GM12878 (cell line): Measurements from ENCODE around the gene DEK. TPM values are rescaled to one million over a fixed set of nuclear protein-coding genes. Genes with fewer than 3 reads are reported as not detected.
A peak's percentile ranks its signal among the peaks of the same experiment; 100 is the strongest.

Source experiments
- ATAC-seq: fragments of 200-7000 bp; cut with Tn5 transposase; 3 replicates; pipeline ENCODE4 v1.9.1; 2020; ENCODE audit warnings: mild to moderate bottlenecking, moderate library complexity
- BruUV-seq: library from RNA; stranded (reverse); fragments of 400-500 nt; replicated peaks from 2 replicates; lab custom pipeline; 2021; lab: Mats Ljungman, UMichigan
- CTCF ChIA-PET: fragments of 300-600 bp; sonication (Branson Sonifier 250); formaldehyde crosslinking; extraction: SDS; loops from one replicate; lab custom pipeline; 2021; ENCODE audit warnings: inconsistent platforms; lab: Yijun Ruan, JAX
- POLR2A ChIA-PET: fragments of 350-600 bp; formaldehyde crosslinking; extraction: SDS; loops from one replicate; lab custom pipeline; 2021; ENCODE audit warnings: inconsistent platforms; lab: Charles Lee
- RAD21 ChIA-PET: fragments of 300-600 bp; sonication (Branson Sonifier 250); formaldehyde crosslinking; loops from one replicate; lab custom pipeline; 2023; ENCODE audit warnings: antibody characterized with exemption; ENCODE audit not compliant: unreplicated experiment; lab: Charles Lee
- SMC1A ChIA-PET: fragments of 300-600 bp; sonication (Branson Sonifier 250); formaldehyde crosslinking; loops from one replicate; lab custom pipeline; 2023; ENCODE audit not compliant: unreplicated experiment, uncharacterized antibody; lab: Charles Lee
- DNase-seq: peaks from one replicate; pipeline ENCODE4 v3.0.0-alpha.2; 2011; ENCODE audit warnings: low read depth, low spot score
- FAIRE-seq: peaks from 3 replicates; lab custom pipeline; 2011; peaks lifted over from hg19 to GRCh38; lab: Jason Lieb, UNC
- H2AFZ ChIP-seq: 2 replicates; pipeline ENCODE4 v1.6.0; 2011; ENCODE audit warnings: low read depth, low read length, control low read depth; ENCODE audit not compliant: control insufficient read depth
- H3K27ac ChIP-seq: 2 replicates; pipeline ENCODE4 v1.5.1; 2011; ENCODE audit warnings: control low read depth; ENCODE audit not compliant: control insufficient read depth, insufficient read depth
- H3K27me3 ChIP-seq, 2 experiments: replicated peaks in 1 of 2; 2 replicates each; pipeline versions ENCODE4 v1.6.0 to v1.6.1; 2011; ENCODE audit warnings: low read length in 1 of 2; ENCODE audit not compliant: control insufficient read depth in 2 of 2, insufficient read depth in 2 of 2
- H3K36me3 ChIP-seq, 2 experiments: 2 replicates each; pipeline ENCODE4 v1.5.1; 2011; ENCODE audit warnings: low read length in 1 of 2; ENCODE audit not compliant: control insufficient read depth in 2 of 2, insufficient read depth in 2 of 2
- H3K4me1 ChIP-seq: 2 replicates; pipeline ENCODE4 v1.6.1; 2011; ENCODE audit warnings: mild to moderate bottlenecking, low read length, moderate library complexity, mixed read lengths; ENCODE audit not compliant: control insufficient read depth, insufficient read depth
- H3K4me2 ChIP-seq: 2 replicates; pipeline ENCODE4 v1.6.0; 2011; ENCODE audit warnings: control low read depth; ENCODE audit not compliant: control insufficient read depth, insufficient read depth
- H3K4me3 ChIP-seq: fragments of 200-600 bp; sonication (generic); 2 replicates; pipeline ENCODE4 v1.5.1; 2016
- H3K79me2 ChIP-seq: 2 replicates; pipeline ENCODE4 v1.6.0; 2011; ENCODE audit warnings: low read length; ENCODE audit not compliant: control insufficient read depth, insufficient read depth
- H3K9ac ChIP-seq: 2 replicates; pipeline ENCODE4 v1.8.0; 2011; ENCODE audit warnings: low read length, control low read depth, mixed read lengths; ENCODE audit not compliant: control insufficient read depth, insufficient read depth
- H3K9me3 ChIP-seq: replicated peaks from 3 replicates; pipeline ENCODE4 v1.5.1; 2011; ENCODE audit warnings: mild to moderate bottlenecking, low read length; ENCODE audit not compliant: control insufficient read depth, insufficient read depth
- H4K20me1 ChIP-seq: 2 replicates; pipeline ENCODE4 v1.6.0; 2011; ENCODE audit not compliant: control insufficient read depth, insufficient read depth
- ETV6 ChIP-seq, 2 experiments: fragments of 450-650 bp in 1 of 2; IDR thresholded peaks in 1 of 2; conservative IDR thresholded peaks in 1 of 2; 2 replicates each; pipeline ENCODE4 v1.6.1; 2014; ENCODE audit warnings: antibody characterized with exemption in 1 of 2, borderline replicate concordance in 1 of 2, low read depth in 1 of 2, mild to moderate bottlenecking in 1 of 2, moderate library complexity in 1 of 2
- GATAD2B ChIP-seq: fragments of 450-650 bp; conservative IDR thresholded peaks from 2 replicates; pipeline ENCODE4 v1.6.1; 2017; ENCODE audit warnings: low read depth, mild to moderate bottlenecking, moderate library complexity
- MTA2 ChIP-seq: fragments of 450-650 bp; IDR thresholded peaks from 2 replicates; pipeline ENCODE4 v1.6.1; 2016; ENCODE audit warnings: low read depth, mild to moderate bottlenecking, moderate library complexity
- NFXL1 ChIP-seq: fragments of 450-650 bp; IDR thresholded peaks from 2 replicates; pipeline ENCODE4 v1.6.1; 2017; ENCODE audit warnings: antibody characterized with exemption, mild to moderate bottlenecking, borderline replicate concordance
- PRDM15 ChIP-seq: fragments of 450-650 bp; formaldehyde crosslinking; IDR thresholded peaks from 2 replicates; pipeline ENCODE4 v1.4.0; 2020; ENCODE audit warnings: mild to moderate bottlenecking, moderate library complexity
- SIN3A ChIP-seq: IDR thresholded peaks from 2 replicates; pipeline ENCODE4 v1.6.1; 2012; ENCODE audit warnings: low read depth, low read length, improper control_type of control experiment
- SMAD1 ChIP-seq: fragments of 450-650 bp; IDR thresholded peaks from 2 replicates; pipeline ENCODE4 v1.6.1; 2018; ENCODE audit warnings: mild to moderate bottlenecking, low read depth; ENCODE audit not compliant: partially characterized antibody
- SP1 ChIP-seq: IDR thresholded peaks from one replicate; pipeline ENCODE4 v1.6.1; 2011; ENCODE audit warnings: low read depth, low read length
- TBL1XR1 ChIP-seq: IDR thresholded peaks from 2 replicates; pipeline ENCODE4 v1.6.1; 2012; ENCODE audit warnings: low read depth, low read length, improper control_type of control experiment
- YY1 ChIP-seq: IDR thresholded peaks from 2 replicates; pipeline ENCODE4 v1.6.1; 2011; ENCODE audit warnings: low read depth, mild to moderate bottlenecking, low read length
- WGBS: methylation state at CpG from one replicate; pipeline ENCODE4 v1.1.6; 2016; ENCODE audit warnings: low lambda C conversion rate; ENCODE audit not compliant: insufficient replicate concordance, insufficient coverage; ENCODE audit errors: missing lambda C conversion rate; 5-methylcytosine and 5-hydroxymethylcytosine counted together
- in situ Hi-C: fragments of 300-500 bp; cut with MboI; formaldehyde crosslinking; loops from 9 replicates; pipeline ENCODE4 v1.14.3; 2018; ENCODE audit warnings: mixed read lengths
- intact Hi-C: fragments of 100-400 bp; cut with micrococcal nuclease; formaldehyde crosslinking; loops from one replicate; pipeline ENCODE4 v1.14.2; 2022; ENCODE audit not compliant: unreplicated experiment
- polyA plus RNA-seq, 11 experiments: library from polyadenylated mRNA; depleted of rRNA in 4 of 11; unstranded in 6 of 11; stranded (reverse) in 5 of 11; fragments of >200 nt; fragmentation: Nextera tagmentation in 4 of 11; fragmentation: Illumina TruSeq in 1 of 11; extraction: Ambion mirVana in 4 of 11; extraction: Trizol in 1 of 11; gene quantifications; 1 replicate in 1 of 11; 2 replicates in 10 of 11; pipeline versions ENCODE4 v1.2.1 to v1.2.3, GENCODE V29; 2011 to 2016; ENCODE audit warnings: inconsistent platforms in 2 of 11, missing spikeins in 2 of 11, low read depth in 1 of 11
- total RNA-seq, 4 experiments: library from RNA; depleted of rRNA in 3 of 4; stranded (reverse); fragments of >200 nt in 3 of 4; fragmentation: Illumina TruSeq in 1 of 4; extraction: Trizol in 1 of 4; gene quantifications; 2 replicates each; pipeline versions ENCODE4 v1.2.1 to v1.2.3, GENCODE V29; 2013 to 2021
- TF ChIP-seq, protein P1 (sequence below): fragments of 450-650 bp; formaldehyde crosslinking; IDR thresholded peaks from 2 replicates; pipeline ENCODE4 v1.5.0; 2022; ENCODE audit warnings: mild to moderate bottlenecking, missing genetic modification characterization
- TF ChIP-seq, protein P2 (sequence below): fragments of 450-650 bp; IDR thresholded peaks from 2 replicates; pipeline ENCODE4 v1.6.1; 2017; ENCODE audit warnings: low read depth, mild to moderate bottlenecking, moderate library complexity
- TF ChIP-seq, protein P3 (sequence below): IDR thresholded peaks from 2 replicates; pipeline ENCODE4 v1.6.1; 2011; ENCODE audit warnings: low read depth, mild to moderate bottlenecking, low read length, moderate library complexity, borderline replicate concordance; ENCODE audit errors: extremely low read depth
- TF ChIP-seq, protein P4 (sequence below): IDR thresholded peaks from 2 replicates; pipeline ENCODE4 v1.6.1; 2012; ENCODE audit warnings: low read depth, low read length, improper control_type of control experiment

DEK gene
- total and polyA plus RNA-seq, 10 of the 15 experiments (the other 5 are each of a cell fraction or from before 2014, with no cell fraction given) = 111 to 346 (median 196) TPM

DNA sequence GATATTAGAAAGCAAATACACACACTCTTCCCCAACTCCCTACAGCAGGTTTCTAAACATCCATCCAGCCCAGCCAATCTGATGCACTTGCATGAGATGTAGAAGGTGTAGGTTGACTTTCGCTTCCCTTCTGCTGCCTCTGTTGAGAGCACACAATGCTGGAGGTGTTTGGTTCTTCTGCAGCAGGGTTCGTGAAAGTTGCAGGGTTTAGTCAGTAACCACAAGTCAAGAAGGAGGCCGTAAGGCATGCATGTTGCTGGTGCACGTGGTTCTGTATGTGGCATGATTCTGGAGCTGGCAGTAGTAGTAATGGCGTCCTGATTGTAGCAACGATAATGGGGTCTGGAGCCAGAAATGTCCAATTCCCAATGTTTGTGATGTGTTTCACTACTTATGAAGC lies 53.0 kb downstream of the DEK start:
- H3K9ac ChIP-seq = no peak overlapping the region
- FAIRE-seq = peak; percentile 96
- DNase-seq = peak; percentile 91
- no peaks in the 10 kb centered on the region; the same call in 1 of the 2 replicates for H4K20me1 ChIP-seq
- WGBS = 8% methylated on average over 6 of the region's 6 CpGs
- ChIA-PET CTCF (no interaction called here), POLR2A (no interaction called here), RAD21 (no interaction called here), SMC1A (no interaction called here)
- no peak overlapping the region for H3K4me3 ChIP-seq
- no peaks in the 10 kb centered on the region for H3K9me3 ChIP-seq
- peaks cover 53% of the 10 kb centered on the region for H3K4me1 ChIP-seq
- no peaks in the 10 kb centered on the region for H3K27me3 ChIP-seq
- no peak overlapping the region for H2AFZ ChIP-seq
- H3K4me2 ChIP-seq = peak overlapping the region; percentile 2; the same call in 1 of the 2 replicates
- in situ Hi-C loops = no loop called here
- intact Hi-C loops = loop anchor here (2.0 kb wide), 1 partner anchor 57 kb away; the partner anchor contains the start of genes KDM1B and TPMT
- ATAC-seq = peak; percentile 87
- H3K36me3 ChIP-seq = no peaks in the 10 kb centered on the region; a peak in 2 of 4 replicates
- H3K79me2 ChIP-seq = no peaks in the 10 kb centered on the region
- H3K27ac ChIP-seq = peak overlapping the region; percentile 45; the same call in 1 of the 2 replicates
- BruUV-seq = no TSS peak
- TF ChIP-seq SIN3A (peak; percentile 62; the same call in 1 of the 2 replicates), YY1 (peak; percentile 90), MTA2 (peak; percentile 65; the same call in 1 of the 2 replicates), ETV6 (conservative IDR thresholded peaks at IDR 0.05 in 1 of 2, IDR thresholded peaks at IDR 0.05 in 1 of 2; ENCODE audit: borderline replicate concordance in 1 of 2, low read depth in 1 of 2) (0 out of 4 replicates have a peak, but pooled peaks of 1 of the 2 experiments have one; percentile 55), GATAD2B (no peak), SMAD1 (no peak), PRDM15 (CRISPR knock-in tag) (no peak), SP1 (peak; percentile 44), TBL1XR1 (no peak), NFXL1 (no peak)
- TF ChIP-seq, protein P1, sequence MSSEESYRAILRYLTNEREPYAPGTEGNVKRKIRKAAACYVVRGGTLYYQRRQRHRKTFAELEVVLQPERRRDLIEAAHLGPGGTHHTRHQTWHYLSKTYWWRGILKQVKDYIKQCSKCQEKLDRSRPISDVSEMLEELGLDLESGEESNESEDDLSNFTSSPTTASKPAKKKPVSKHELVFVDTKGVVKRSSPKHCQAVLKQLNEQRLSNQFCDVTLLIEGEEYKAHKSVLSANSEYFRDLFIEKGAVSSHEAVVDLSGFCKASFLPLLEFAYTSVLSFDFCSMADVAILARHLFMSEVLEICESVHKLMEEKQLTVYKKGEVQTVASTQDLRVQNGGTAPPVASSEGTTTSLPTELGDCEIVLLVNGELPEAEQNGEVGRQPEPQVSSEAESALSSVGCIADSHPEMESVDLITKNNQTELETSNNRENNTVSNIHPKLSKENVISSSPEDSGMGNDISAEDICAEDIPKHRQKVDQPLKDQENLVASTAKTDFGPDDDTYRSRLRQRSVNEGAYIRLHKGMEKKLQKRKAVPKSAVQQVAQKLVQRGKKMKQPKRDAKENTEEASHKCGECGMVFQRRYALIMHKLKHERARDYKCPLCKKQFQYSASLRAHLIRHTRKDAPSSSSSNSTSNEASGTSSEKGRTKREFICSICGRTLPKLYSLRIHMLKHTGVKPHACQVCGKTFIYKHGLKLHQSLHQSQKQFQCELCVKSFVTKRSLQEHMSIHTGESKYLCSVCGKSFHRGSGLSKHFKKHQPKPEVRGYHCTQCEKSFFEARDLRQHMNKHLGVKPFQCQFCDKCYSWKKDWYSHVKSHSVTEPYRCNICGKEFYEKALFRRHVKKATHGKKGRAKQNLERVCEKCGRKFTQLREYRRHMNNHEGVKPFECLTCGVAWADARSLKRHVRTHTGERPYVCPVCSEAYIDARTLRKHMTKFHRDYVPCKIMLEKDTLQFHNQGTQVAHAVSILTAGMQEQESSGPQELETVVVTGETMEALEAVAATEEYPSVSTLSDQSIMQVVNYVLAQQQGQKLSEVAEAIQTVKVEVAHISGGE (CRISPR knock-in tag) = no peak
- TF ChIP-seq, protein P2, sequence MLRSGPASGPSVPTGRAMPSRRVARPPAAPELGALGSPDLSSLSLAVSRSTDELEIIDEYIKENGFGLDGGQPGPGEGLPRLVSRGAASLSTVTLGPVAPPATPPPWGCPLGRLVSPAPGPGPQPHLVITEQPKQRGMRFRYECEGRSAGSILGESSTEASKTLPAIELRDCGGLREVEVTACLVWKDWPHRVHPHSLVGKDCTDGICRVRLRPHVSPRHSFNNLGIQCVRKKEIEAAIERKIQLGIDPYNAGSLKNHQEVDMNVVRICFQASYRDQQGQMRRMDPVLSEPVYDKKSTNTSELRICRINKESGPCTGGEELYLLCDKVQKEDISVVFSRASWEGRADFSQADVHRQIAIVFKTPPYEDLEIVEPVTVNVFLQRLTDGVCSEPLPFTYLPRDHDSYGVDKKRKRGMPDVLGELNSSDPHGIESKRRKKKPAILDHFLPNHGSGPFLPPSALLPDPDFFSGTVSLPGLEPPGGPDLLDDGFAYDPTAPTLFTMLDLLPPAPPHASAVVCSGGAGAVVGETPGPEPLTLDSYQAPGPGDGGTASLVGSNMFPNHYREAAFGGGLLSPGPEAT = peak; percentile 84
- TF ChIP-seq, protein P3, sequence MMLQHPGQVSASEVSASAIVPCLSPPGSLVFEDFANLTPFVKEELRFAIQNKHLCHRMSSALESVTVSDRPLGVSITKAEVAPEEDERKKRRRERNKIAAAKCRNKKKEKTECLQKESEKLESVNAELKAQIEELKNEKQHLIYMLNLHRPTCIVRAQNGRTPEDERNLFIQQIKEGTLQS = no peak
- TF ChIP-seq, protein P4, sequence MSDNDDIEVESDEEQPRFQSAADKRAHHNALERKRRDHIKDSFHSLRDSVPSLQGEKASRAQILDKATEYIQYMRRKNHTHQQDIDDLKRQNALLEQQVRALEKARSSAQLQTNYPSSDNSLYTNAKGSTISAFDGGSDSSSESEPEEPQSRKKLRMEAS = peak; percentile 95
